GM23338 (cell line): ENCODE data around the gene SLIT1. TPM values are rescaled to one million over a fixed set of nuclear protein-coding genes. Genes with fewer than 3 reads are reported as not detected.

Experiments
- ATAC-seq: fragments of 200-7000 bp; cut with Tn5 transposase; 3 replicates; pipeline ENCODE4 v1.9.1; 2020
- DNase-seq: peaks from one replicate; pipeline ENCODE4 v3.0.0-alpha.2; 2015; ENCODE audit warnings: low spot score
- H2AFZ ChIP-seq: fragments of 200-600 bp; sonication (generic); 2 replicates; pipeline ENCODE4 v1.8.0; 2016; ENCODE audit warnings: antibody characterized with exemption, mild to moderate bottlenecking, moderate library complexity
- H3F3A ChIP-seq: fragments of 200-600 bp; sonication (generic); replicated peaks from 2 replicates; pipeline ENCODE4 v1.8.0; 2017; ENCODE audit warnings: antibody characterized with exemption, mixed run types, low read depth
- H3K27ac ChIP-seq: fragments of 200-600 bp; sonication (generic); 2 replicates; pipeline ENCODE4 v1.6.1; 2016; ENCODE audit warnings: low read depth
- H3K27me3 ChIP-seq: fragments of 200-600 bp; sonication (generic); 2 replicates; pipeline ENCODE4 v1.8.0; 2016; ENCODE audit warnings: mild to moderate bottlenecking, mixed run types, moderate library complexity; ENCODE audit not compliant: insufficient read depth
- H3K36me3 ChIP-seq: fragments of 200-600 bp; sonication (generic); 2 replicates; pipeline ENCODE4 v1.8.0; 2016; ENCODE audit warnings: mild to moderate bottlenecking; ENCODE audit not compliant: insufficient read depth
- H3K4me1 ChIP-seq: fragments of 200-600 bp; sonication (generic); 2 replicates; pipeline ENCODE4 v1.8.0; 2016; ENCODE audit warnings: mild to moderate bottlenecking, moderate library complexity; ENCODE audit not compliant: insufficient read depth
- H3K4me2 ChIP-seq: fragments of 200-600 bp; sonication (generic); 2 replicates; pipeline ENCODE4 v1.7.1; 2017; ENCODE audit warnings: mixed run types
- H3K4me3 ChIP-seq: fragments of 200-600 bp; sonication (generic); 2 replicates; pipeline ENCODE4 v1.6.1; 2016; ENCODE audit warnings: mixed run types
- H3K79me2 ChIP-seq: fragments of 200-600 bp; sonication (generic); replicated peaks from 2 replicates; pipeline ENCODE4 v1.8.0; 2017; ENCODE audit warnings: mild to moderate bottlenecking; ENCODE audit not compliant: insufficient read depth
- H3K9me2 ChIP-seq: fragments of 200-600 bp; sonication (generic); 2 replicates; pipeline ENCODE4 v1.8.0; 2017; ENCODE audit not compliant: insufficient read depth
- H4K20me1 ChIP-seq: fragments of 200-600 bp; sonication (generic); replicated peaks from 2 replicates; pipeline ENCODE4 v1.8.0; 2017; ENCODE audit warnings: mild to moderate bottlenecking; ENCODE audit not compliant: insufficient read depth
- H3K27ac Mint-ChIP-seq: 2 replicates; pipeline ENCODE4 v1.8.0; 2020; ENCODE audit warnings: inconsistent platforms, mild to moderate bottlenecking, moderate library complexity, mixed read lengths
- H3K27me3 Mint-ChIP-seq: 3 replicates; pipeline ENCODE4 v1.8.0; 2022; ENCODE audit warnings: low read depth, mild to moderate bottlenecking, moderate library complexity, mixed read lengths, inconsistent platforms; ENCODE audit not compliant: insufficient read depth, poor library complexity
- H3K36me3 Mint-ChIP-seq: 3 replicates; pipeline ENCODE4 v1.8.0; 2021; ENCODE audit warnings: low read depth, mild to moderate bottlenecking, inconsistent platforms, moderate library complexity, mixed read lengths
- H3K4me1 Mint-ChIP-seq: 3 replicates; pipeline ENCODE4 v1.8.0; 2020; ENCODE audit warnings: mild to moderate bottlenecking, inconsistent platforms, mixed read lengths
- H3K4me3 Mint-ChIP-seq: 3 replicates; pipeline ENCODE4 v1.8.0; 2021; ENCODE audit warnings: moderate library complexity, mild to moderate bottlenecking, inconsistent platforms, mixed read lengths
- H3K9me3 Mint-ChIP-seq: 3 replicates; pipeline ENCODE4 v1.8.0; 2020; ENCODE audit warnings: moderate library complexity, mild to moderate bottlenecking, inconsistent platforms, mixed read lengths
- CREB1 ChIP-seq: fragments of 250-450 bp; sonication (Bioruptor Pico); IDR thresholded peaks from 2 replicates; pipeline ENCODE4 v1.5.0; 2020; ENCODE audit warnings: low read depth, mild to moderate bottlenecking, moderate library complexity
- CTCF ChIP-seq, 2 experiments: fragments of 200-600 bp in 1 of 2; sonication (generic) in 1 of 2; conservative IDR thresholded peaks; 2 replicates each; pipeline versions ENCODE4 v1.5.1 to v1.6.1; 2016 to 2017; ENCODE audit warnings: antibody characterized with exemption in 2 of 2, low read depth in 2 of 2, mild to moderate bottlenecking in 2 of 2, moderate library complexity in 1 of 2
- EZH2 ChIP-seq: fragments of 200-600 bp; sonication (generic); IDR thresholded peaks from one replicate; pipeline ENCODE4 v1.8.0; 2017; ENCODE audit warnings: antibody characterized with exemption, mild to moderate bottlenecking, low read depth; ENCODE audit not compliant: unreplicated experiment
- EZH2phosphoT487 ChIP-seq: fragments of 200-600 bp; sonication (generic); IDR thresholded peaks from one replicate; pipeline ENCODE4 v1.8.1; 2018; ENCODE audit warnings: antibody characterized with exemption; ENCODE audit not compliant: unreplicated experiment
- JUNB ChIP-seq: IDR thresholded peaks from one replicate; pipeline ENCODE4 v1.6.1; 2016; ENCODE audit warnings: antibody characterized with exemption; ENCODE audit not compliant: unreplicated experiment
- NANOG ChIP-seq: IDR thresholded peaks from 2 replicates; pipeline ENCODE4 v1.6.1; 2016; ENCODE audit warnings: antibody characterized with exemption, borderline replicate concordance
- POLR2AphosphoS5 ChIP-seq: IDR thresholded peaks from 2 replicates; pipeline ENCODE4 v1.6.1; 2016; ENCODE audit warnings: antibody characterized with exemption, low read depth
- STAT1 ChIP-seq: IDR thresholded peaks from one replicate; pipeline ENCODE4 v1.6.1; 2016; ENCODE audit warnings: antibody characterized with exemption; ENCODE audit not compliant: unreplicated experiment
- ZNF114 ChIP-seq: fragments of 250-450 bp; sonication (Bioruptor Pico); IDR thresholded peaks from 2 replicates; pipeline ENCODE4 v1.5.0; 2020; ENCODE audit warnings: mild to moderate bottlenecking, moderate library complexity
- polyA plus RNA-seq: library from polyadenylated mRNA; unstranded; fragments of >200 nt; fragmentation: Nextera tagmentation; extraction: Ambion mirVana; gene quantifications from 2 replicates; pipeline ENCODE4 v1.2.1, GENCODE V29; 2016
- total RNA-seq: library from RNA; depleted of rRNA; stranded (reverse); fragments of >200 nt; shearing (Covaris generic); gene quantifications from 2 replicates; pipeline ENCODE4 v1.2.3, GENCODE V29; 2014

Gene SLIT1
- total and polyA plus RNA-seq, 2 experiments from 2014 or later: 0.76 to 1.7 TPM

DNA sequence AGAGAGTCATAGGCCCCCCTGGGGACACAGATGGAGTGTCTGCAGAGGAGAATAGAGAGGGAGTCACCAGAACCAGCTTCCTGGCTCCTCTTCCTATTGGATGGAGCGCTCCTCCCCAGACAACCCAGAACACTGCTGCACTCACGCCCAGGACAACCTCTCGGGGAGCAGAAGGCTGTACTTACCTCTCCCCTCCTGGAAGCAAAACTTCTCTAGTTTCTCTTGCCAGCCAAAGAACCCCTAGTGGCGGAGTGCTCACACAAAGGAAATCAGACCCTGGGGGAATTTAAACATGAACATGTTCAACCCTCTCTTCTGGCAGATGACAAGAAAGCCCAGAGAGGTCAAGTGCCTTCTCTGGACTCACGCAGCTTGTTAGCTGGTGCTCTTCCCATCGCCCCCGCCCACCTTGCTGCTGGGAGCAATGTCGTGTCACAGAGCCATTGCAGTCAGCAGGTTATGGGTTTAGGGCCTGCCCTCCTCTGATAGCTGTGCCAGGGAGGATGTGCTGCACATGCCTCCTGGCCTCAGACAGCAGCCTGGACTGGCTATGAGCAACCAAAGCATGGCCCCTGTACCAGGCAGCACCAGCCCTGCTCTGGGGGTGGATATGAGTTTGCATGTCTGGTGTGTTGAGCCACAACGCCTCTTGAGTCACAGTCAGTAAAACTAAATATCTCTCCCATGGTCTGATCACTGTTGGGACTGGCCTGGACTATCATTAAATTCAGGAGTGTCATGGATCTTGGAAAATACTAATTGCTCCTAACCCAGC, 84.4 kb downstream of the SLIT1 start:
- Histone ChIP-seq H3K4me3 (no peak overlapping the region), H3K36me3 (no peaks in the 10 kb centered on the region), H4K20me1 (no peaks in the 10 kb centered on the region), H3K4me1 (peaks cover 14% of the 10 kb centered on the region), H3K27me3 (no peaks in the 10 kb centered on the region), H3K27ac (no peak overlapping the region), H3K4me2 (peak overlapping the region; percentile 57), H3K79me2 (no peaks in the 10 kb centered on the region), H3K9me2 (0 out of 2 replicates have a peak, but pooled peaks cover 3% of the 10 kb centered on the region), H3F3A (no peaks in the 10 kb centered on the region), H2AFZ (peak overlapping the region; percentile 84; the same call in 1 of the 2 replicates)
- Mint-ChIP-seq H3K9me3 (no peaks in the 10 kb centered on the region), H3K36me3 (no peaks in the 10 kb centered on the region), H3K27ac (no peak overlapping the region), H3K27me3 (peaks cover 12% of the 10 kb centered on the region), H3K4me3 (no peak overlapping the region), H3K4me1 (peaks cover 31% of the 10 kb centered on the region)
- DNase-seq: peak; percentile 57
- no peak for TF ChIP-seq POLR2AphosphoS5
- TF ChIP-seq EZH2phosphoT487: no peak
- TF ChIP-seq STAT1: no peak
- TF ChIP-seq CTCF (conservative IDR thresholded peaks at IDR 0.05; ENCODE audit: low read depth in 2 of 2): peak; percentile 22 to 26; a peak in 1 of 4 replicates
- TF ChIP-seq CREB1 (CRISPR knock-in tag): no peak
- no peak for TF ChIP-seq EZH2
- ATAC-seq: peak; percentile 54

DNA sequence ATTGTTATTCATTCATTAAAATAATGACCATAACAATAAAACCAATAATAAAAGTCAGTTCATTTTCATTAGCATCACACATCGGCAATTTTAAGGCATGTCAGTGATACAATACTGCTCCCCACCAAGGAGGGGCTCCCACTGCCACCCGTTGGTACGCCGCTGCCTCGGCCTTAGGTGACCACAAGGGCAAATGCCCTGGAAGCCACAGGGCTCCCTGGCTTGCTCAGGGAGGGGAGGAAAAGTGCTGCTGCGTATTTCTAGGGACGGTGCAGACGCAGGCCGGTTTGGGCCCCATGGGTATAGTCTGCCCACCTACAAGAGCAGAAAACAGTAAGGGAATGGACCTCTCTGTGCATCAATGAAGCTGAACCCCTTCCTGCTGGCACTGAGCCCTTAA, 85.1 kb downstream of the SLIT1 start:
- Histone ChIP-seq H3K27ac (no peak overlapping the region), H3K27me3 (no peaks in the 10 kb centered on the region), H3F3A (no peaks in the 10 kb centered on the region), H3K4me3 (no peak overlapping the region), H3K79me2 (no peaks in the 10 kb centered on the region), H4K20me1 (no peaks in the 10 kb centered on the region), H3K4me2 (peak overlapping the region; percentile 57), H3K4me1 (peaks cover 18% of the 10 kb centered on the region), H2AFZ (peak overlapping the region; percentile 84; the same call in 1 of the 2 replicates), H3K36me3 (no peaks in the 10 kb centered on the region), H3K9me2 (0 out of 2 replicates have a peak, but pooled peaks cover 3% of the 10 kb centered on the region)
- no peak overlapping the region for H3K4me3 Mint-ChIP-seq
- DNase-seq (no peak), ATAC-seq (peak; percentile 53)
- H3K36me3 Mint-ChIP-seq: no peaks in the 10 kb centered on the region
- no peaks in the 10 kb centered on the region for H3K9me3 Mint-ChIP-seq
- TF ChIP-seq ZNF114 (CRISPR knock-in tag) (no peak), NANOG (no peak), JUNB (no peak)
- no peak overlapping the region for H3K27ac Mint-ChIP-seq
- H3K27me3 Mint-ChIP-seq: peaks cover 14% of the 10 kb centered on the region
- peaks cover 38% of the 10 kb centered on the region for H3K4me1 Mint-ChIP-seq
